ENCODE results near the gene CCDC191. TPM values are rescaled to one million over a fixed set of nuclear protein-coding genes. Genes with fewer than 3 reads are reported as not detected.

CCDC191 gene
- total RNA-seq, 2 experiments from 2014 or later = 4.2 to 5.0 TPM

DNA sequence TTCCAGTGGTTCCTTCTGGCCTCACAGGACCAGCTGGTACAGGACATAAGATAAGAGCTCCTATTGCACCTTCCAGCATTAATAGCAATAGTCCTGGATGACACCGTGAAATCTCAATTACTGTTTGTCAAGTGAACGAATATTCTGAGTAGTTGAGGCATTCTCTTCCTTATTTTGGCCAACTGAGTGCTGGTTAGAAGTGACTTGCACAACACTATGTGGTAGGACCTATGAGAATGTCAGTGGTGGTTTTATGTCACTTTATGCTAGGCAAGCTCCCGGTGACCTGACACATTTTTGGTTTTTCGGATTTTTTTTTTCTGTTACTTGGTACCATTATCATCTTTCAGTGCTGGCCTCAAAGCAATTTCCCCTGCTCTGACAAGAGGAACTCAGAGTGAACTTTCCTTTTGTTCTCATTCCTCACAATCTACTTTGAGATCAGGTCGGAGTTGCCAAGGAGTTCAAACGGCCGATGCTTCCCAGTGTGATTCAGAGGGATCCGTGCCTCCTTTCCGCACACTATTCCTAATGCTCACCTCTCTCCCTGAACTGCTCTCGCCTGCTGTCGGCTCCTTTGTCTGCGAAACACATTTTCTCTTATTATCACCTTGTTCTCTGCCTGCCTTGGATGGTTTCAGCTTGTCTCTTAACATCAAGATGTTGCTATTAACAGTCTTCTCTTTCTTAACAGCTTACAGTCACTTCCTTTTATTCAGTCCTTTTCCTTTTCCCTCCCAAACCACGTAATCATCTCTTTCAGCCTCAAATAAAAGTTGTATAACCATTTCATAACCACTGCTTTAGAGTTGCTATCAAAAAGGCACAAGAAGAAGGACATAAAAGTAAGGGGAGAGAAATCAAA lies 36.1 kb upstream of the CCDC191 start:
- Histone ChIP-seq H3K4me3 (ENCODE audit: low read depth, low read length, poor library complexity, severe bottlenecking) (no peak overlapping the region), H3K79me2 (ENCODE audit: insufficient read depth, low read depth, low read length) (no peaks in the 10 kb centered on the region), H3K4me2 (ENCODE audit: low read length) (no peak overlapping the region), H3K4me1 (ENCODE audit: insufficient read depth, low read length, poor library complexity, severe bottlenecking) (no peaks in the 10 kb centered on the region), H3K9me2 (ENCODE audit: insufficient read depth, low read length) (no peaks in the 10 kb centered on the region), H2AFZ (ENCODE audit: low read length) (no peak overlapping the region), H4K20me1 (ENCODE audit: insufficient read depth, low read length) (no peaks in the 10 kb centered on the region), H3K27ac (ENCODE audit: low read depth, low read length, poor library complexity, severe bottlenecking) (no peak overlapping the region), H3K9me3 (ENCODE audit: low read length) (no peaks in the 10 kb centered on the region), H3K36me3 (ENCODE audit: insufficient read depth, low read length) (peaks cover 19% of the 10 kb centered on the region)
- POLR2A ChIA-PET = interaction anchor here (0.7 kb wide), 1 partner anchor 20 kb away, joined by 3 read pairs; no protein-coding TSS in a partner anchor
- TF ChIP-seq, protein P1, sequence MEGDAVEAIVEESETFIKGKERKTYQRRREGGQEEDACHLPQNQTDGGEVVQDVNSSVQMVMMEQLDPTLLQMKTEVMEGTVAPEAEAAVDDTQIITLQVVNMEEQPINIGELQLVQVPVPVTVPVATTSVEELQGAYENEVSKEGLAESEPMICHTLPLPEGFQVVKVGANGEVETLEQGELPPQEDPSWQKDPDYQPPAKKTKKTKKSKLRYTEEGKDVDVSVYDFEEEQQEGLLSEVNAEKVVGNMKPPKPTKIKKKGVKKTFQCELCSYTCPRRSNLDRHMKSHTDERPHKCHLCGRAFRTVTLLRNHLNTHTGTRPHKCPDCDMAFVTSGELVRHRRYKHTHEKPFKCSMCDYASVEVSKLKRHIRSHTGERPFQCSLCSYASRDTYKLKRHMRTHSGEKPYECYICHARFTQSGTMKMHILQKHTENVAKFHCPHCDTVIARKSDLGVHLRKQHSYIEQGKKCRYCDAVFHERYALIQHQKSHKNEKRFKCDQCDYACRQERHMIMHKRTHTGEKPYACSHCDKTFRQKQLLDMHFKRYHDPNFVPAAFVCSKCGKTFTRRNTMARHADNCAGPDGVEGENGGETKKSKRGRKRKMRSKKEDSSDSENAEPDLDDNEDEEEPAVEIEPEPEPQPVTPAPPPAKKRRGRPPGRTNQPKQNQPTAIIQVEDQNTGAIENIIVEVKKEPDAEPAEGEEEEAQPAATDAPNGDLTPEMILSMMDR (conservative IDR thresholded peaks at IDR 0.05; ENCODE audit: low read length) = no peak
- TF ChIP-seq EZH2phosphoT487 (IDR thresholded peaks at IDR 0.05; ENCODE audit: borderline replicate concordance, low read depth, low read length) = no peak
- CTCF ChIA-PET (ENCODE audit: unreplicated experiment) = no interaction called here
- DNase-seq (ENCODE audit: low spot score) = no peak
- intact Hi-C loops (cut with micrococcal nuclease; ENCODE audit: unreplicated experiment) = no loop called here
- BruUV-seq (replicated peaks) = no TSS peak

DNA sequence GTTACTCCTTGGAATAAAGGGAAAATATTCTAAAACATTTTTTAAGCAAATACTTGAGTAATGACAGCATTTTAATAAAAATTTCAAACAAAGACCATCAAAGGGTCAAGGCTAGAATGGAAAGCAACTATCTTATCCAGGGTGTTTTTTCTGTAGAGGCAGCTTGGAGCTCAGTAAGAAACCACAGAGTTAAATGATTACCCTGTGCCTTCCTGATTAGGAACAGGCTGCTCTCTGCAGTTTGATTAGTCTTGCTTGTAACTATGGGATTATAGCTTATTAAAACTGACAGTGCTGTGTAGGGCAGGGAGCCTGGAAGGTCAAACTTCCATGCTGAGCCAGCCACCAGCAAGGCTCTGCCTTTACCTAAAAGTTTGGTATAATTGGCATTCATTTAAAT lies 33.3 kb upstream of the CCDC191 start:
- no peak for DNase-seq (ENCODE audit: low spot score)
- no peak for TF ChIP-seq EZH2phosphoT487 (IDR thresholded peaks at IDR 0.05; ENCODE audit: borderline replicate concordance, low read depth, low read length)
- TF ChIP-seq, protein P1 (conservative IDR thresholded peaks at IDR 0.05; ENCODE audit: low read length) = no peak
- no peaks in the 10 kb centered on the region for H4K20me1 ChIP-seq (ENCODE audit: insufficient read depth, low read length)
- CTCF ChIA-PET (ENCODE audit: unreplicated experiment) = no interaction called here
- H3K79me2 ChIP-seq (ENCODE audit: insufficient read depth, low read depth, low read length) = no peaks in the 10 kb centered on the region
- no peaks in the 10 kb centered on the region for H3K9me3 ChIP-seq (ENCODE audit: low read length)
- no peak overlapping the region for H3K4me3 ChIP-seq (ENCODE audit: low read depth, low read length, poor library complexity, severe bottlenecking)
- POLR2A ChIA-PET = interaction anchor here (0.5 to 0.6 kb wide), 2 partner anchors 178 to 259 kb away, joined by 3 to 5 read pairs; no protein-coding TSS in a partner anchor
- no peaks in the 10 kb centered on the region for H3K4me1 ChIP-seq (ENCODE audit: insufficient read depth, low read length, poor library complexity, severe bottlenecking)
- H3K9me2 ChIP-seq (ENCODE audit: insufficient read depth, low read length) = no peaks in the 10 kb centered on the region
- no peak overlapping the region for H3K27ac ChIP-seq (ENCODE audit: low read depth, low read length, poor library complexity, severe bottlenecking)
- intact Hi-C loops (cut with micrococcal nuclease; ENCODE audit: unreplicated experiment) = no loop called here
- H2AFZ ChIP-seq (ENCODE audit: low read length) = no peak overlapping the region
- no peak overlapping the region for H3K4me2 ChIP-seq (ENCODE audit: low read length)
- no TSS peak for BruUV-seq (replicated peaks)
- peaks cover 45% of the 10 kb centered on the region for H3K36me3 ChIP-seq (ENCODE audit: insufficient read depth, low read length)

DNA sequence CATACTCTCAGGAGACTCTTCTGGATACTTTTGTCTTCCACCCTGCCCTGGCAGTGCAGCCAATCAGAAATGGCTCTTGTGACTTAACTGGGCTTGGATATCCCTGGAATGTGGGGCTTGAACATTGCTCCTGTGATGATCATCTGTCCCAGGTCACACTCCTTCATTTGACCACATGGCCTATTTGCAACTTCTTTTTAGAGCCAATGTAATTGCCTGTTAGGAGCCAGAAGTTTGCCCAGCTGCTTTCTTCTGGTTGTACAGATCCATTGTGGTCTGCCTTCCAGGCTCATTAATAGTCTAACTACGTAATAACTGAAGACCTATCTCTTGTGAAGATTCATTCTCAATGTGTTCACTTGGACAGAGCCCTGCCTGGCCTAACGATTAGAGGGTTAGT lies 30.0 kb upstream of the CCDC191 start:
- intact Hi-C loops (cut with micrococcal nuclease; ENCODE audit: unreplicated experiment) = no loop called here
- CTCF ChIA-PET (ENCODE audit: unreplicated experiment) = no interaction called here
- BruUV-seq (replicated peaks) = no TSS peak
- Histone ChIP-seq H3K79me2 (ENCODE audit: insufficient read depth, low read depth, low read length) (no peaks in the 10 kb centered on the region), H3K36me3 (ENCODE audit: insufficient read depth, low read length) (peaks cover 78% of the 10 kb centered on the region), H3K27ac (ENCODE audit: low read depth, low read length, poor library complexity, severe bottlenecking) (no peak overlapping the region), H3K4me1 (ENCODE audit: insufficient read depth, low read length, poor library complexity, severe bottlenecking) (no peaks in the 10 kb centered on the region), H4K20me1 (ENCODE audit: insufficient read depth, low read length) (no peaks in the 10 kb centered on the region), H3K4me3 (ENCODE audit: low read depth, low read length, poor library complexity, severe bottlenecking) (no peak overlapping the region), H3K9me3 (ENCODE audit: low read length) (no peaks in the 10 kb centered on the region), H3K9me2 (ENCODE audit: insufficient read depth, low read length) (no peaks in the 10 kb centered on the region), H2AFZ (ENCODE audit: low read length) (no peak overlapping the region), H3K4me2 (ENCODE audit: low read length) (no peak overlapping the region)
- TF ChIP-seq, protein P1 (conservative IDR thresholded peaks at IDR 0.05; ENCODE audit: low read length) = no peak
- no peak for TF ChIP-seq EZH2phosphoT487 (IDR thresholded peaks at IDR 0.05; ENCODE audit: borderline replicate concordance, low read depth, low read length)
- POLR2A ChIA-PET = interaction anchor here (1.1 kb wide), 1 partner anchor 10 kb away, joined by 3 read pairs; no protein-coding TSS in a partner anchor
- DNase-seq (ENCODE audit: low spot score) = no peak

All from OCI-LY7 (cell line).